IPS-18a (cell line): ENCODE data around the gene GMPPA.

Experiments
- H3K27ac ChIP-seq: one replicate; pipeline ENCODE4 v1.5.1; 2013; ENCODE audit warnings: low read length
- H3K27me3 ChIP-seq: one replicate; pipeline ENCODE4 v1.6.1; 2013; ENCODE audit warnings: mild to moderate bottlenecking, low read length; ENCODE audit not compliant: control insufficient read depth, insufficient read depth
- H3K36me3 ChIP-seq: one replicate; pipeline ENCODE4 v1.6.1; 2013; ENCODE audit warnings: low read depth, low read length; ENCODE audit not compliant: control insufficient read depth
- H3K4me1 ChIP-seq: one replicate; pipeline ENCODE4 v1.6.1; 2013; ENCODE audit warnings: low read depth, low read length; ENCODE audit not compliant: control insufficient read depth
- H3K4me3 ChIP-seq: one replicate; pipeline ENCODE4 v1.5.1; 2013; ENCODE audit warnings: low read length
- H3K9ac ChIP-seq: one replicate; pipeline ENCODE4 v1.6.1; 2013; ENCODE audit warnings: mild to moderate bottlenecking, low read length, moderate library complexity
- H3K9me3 ChIP-seq: one replicate; pipeline ENCODE4 v1.6.1; 2013; ENCODE audit warnings: low read depth, low read length; ENCODE audit not compliant: control insufficient read depth

GMPPA gene

DNA sequence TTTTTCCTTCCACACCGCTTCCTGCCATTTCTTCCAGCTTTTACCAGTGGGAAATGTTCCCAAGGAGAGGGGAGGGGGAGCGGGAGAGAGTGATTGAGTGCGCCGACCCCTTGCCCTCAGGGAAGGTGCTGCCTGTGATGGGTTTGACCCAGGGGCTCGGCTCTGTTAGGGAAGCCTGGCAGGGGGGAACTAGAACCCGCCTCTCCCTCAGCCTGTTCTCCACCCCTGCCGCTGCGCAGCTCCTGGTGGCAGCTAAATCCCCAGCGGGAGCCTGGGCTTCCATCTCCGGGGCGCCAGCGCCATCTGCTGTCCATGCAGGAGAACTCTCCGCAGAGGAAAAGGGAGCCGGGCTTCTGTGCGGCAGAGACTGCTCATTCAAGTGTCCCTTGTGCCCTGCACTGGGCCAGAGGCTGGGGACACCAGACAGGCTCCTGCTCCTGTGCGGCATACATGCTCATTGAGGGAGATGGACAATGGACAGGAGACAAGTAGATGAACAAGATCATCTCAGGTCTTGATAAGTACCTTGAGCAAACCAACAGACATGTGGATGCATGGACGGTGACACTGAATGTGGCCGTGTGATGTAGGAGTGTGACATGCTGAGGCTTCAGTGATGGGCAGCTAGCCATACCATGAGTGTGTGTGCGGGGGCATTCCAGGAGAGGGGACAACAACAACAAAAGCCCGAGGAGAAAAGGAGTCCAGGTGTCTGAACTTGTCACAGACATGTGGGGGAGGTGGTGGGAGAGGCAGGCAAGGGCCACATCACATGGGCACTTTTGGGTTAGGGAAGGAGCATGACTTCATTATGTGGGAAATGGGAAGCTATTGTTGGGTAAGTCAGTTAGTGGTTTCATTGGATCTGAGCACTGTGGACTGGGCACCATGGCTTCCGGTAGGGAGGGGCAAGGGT is 31.6 kb downstream of the GMPPA start:
- Histone ChIP-seq H3K9ac (no peak overlapping the region), H3K4me1 (peaks cover 11% of the 10 kb centered on the region), H3K27ac (no peak overlapping the region), H3K36me3 (no peaks in the 10 kb centered on the region), H3K9me3 (no peaks in the 10 kb centered on the region), H3K4me3 (peak overlapping the region; percentile 53), H3K27me3 (peaks cover 23% of the 10 kb centered on the region)

DNA sequence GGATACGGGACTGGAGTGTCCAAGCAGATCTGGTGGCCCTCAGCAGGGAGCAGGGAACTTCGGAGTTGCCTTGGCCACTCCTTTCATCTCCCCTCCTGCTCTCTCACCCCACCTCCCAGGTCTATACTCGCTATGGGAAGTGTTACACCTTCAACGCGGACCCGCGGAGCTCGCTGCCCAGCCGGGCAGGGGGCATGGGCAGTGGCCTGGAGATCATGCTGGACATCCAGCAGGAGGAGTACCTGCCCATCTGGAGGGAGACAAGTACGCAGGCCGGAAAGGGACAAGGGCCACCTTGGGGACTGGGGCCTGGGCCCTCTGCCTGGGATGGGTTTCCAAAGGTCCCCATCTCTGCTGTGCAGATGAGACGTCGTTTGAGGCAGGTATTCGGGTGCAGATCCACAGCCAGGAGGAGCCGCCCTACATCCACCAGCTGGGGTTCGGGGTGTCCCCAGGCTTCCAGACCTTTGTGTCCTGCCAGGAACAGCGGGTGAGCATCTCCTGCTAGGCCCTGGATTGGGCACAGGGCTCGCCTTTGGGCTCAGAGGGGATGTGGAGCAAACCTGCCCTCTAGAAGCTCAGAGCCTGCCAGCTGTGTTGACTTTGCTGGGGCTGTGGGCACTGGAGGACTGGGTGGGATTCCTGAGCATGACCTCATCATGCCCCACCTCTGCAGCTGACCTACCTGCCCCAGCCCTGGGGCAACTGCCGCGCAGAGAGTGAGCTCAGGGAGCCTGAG is 33.1 kb downstream of the GMPPA start:
- Histone ChIP-seq H3K4me1 (peaks cover 3% of the 10 kb centered on the region), H3K27me3 (peaks cover 17% of the 10 kb centered on the region), H3K9ac (no peak overlapping the region), H3K9me3 (no peaks in the 10 kb centered on the region), H3K4me3 (no peak overlapping the region), H3K36me3 (no peaks in the 10 kb centered on the region), H3K27ac (no peak overlapping the region)

DNA sequence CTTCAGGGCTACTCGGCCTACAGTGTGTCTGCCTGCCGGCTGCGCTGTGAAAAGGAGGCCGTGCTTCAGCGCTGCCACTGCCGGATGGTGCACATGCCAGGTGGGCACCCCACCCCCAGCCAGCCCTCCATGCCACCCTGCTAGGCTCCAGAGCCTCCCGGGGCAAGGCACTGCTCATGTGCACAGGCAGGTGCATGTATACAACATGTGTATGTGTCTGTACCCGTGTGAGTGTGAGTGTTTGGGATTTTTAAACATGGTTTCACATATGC is 33.6 kb downstream of the GMPPA start:
- Histone ChIP-seq H3K4me1 (peaks cover 3% of the 10 kb centered on the region), H3K9me3 (no peaks in the 10 kb centered on the region), H3K4me3 (no peak overlapping the region), H3K36me3 (no peaks in the 10 kb centered on the region), H3K9ac (no peak overlapping the region), H3K27ac (no peak overlapping the region), H3K27me3 (peaks cover 17% of the 10 kb centered on the region)

GRCh38 chr2:219533930-219534661 is 35.4 kb downstream of the GMPPA start:
- peaks cover 9% of the 10 kb centered on the region for H3K27me3 ChIP-seq
- no peaks in the 10 kb centered on the region for H3K9me3 ChIP-seq
- H3K9ac ChIP-seq = no peak overlapping the region
- no peak overlapping the region for H3K27ac ChIP-seq
- no peak overlapping the region for H3K4me3 ChIP-seq
- peaks cover 18% of the 10 kb centered on the region for H3K4me1 ChIP-seq
- no peaks in the 10 kb centered on the region for H3K36me3 ChIP-seq

GRCh38 chr2:219536425-219536824 is 37.7 kb downstream of the GMPPA start:
- Histone ChIP-seq H3K4me1 (peaks cover 14% of the 10 kb centered on the region), H3K9ac (no peak overlapping the region)

DNA sequence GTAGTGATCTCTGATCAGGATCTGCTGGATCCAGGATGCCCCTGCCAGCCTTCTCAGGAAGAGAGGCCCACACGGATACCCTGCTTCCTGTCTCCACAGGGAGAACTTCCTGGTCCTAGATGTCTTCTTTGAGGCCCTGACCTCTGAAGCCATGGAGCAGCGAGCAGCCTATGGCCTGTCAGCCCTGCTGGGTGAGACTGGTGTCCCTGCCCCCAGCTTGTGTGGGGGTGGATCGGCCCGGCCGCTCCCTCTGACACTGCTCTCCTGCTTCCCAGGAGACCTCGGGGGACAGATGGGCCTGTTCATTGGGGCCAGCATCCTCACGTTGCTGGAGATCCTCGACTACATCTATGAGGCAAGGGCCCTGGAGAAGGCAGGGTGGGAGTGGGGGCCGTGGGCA is 38.3 kb downstream of the GMPPA start:
- Histone ChIP-seq H3K9ac (no peak overlapping the region), H3K4me3 (no peak overlapping the region), H3K36me3 (peaks cover 11% of the 10 kb centered on the region), H3K4me1 (peaks cover 14% of the 10 kb centered on the region), H3K27ac (no peak overlapping the region), H3K9me3 (no peaks in the 10 kb centered on the region), H3K27me3 (peaks cover under 1% of the 10 kb centered on the region)

More at GRCh38 chr2:219536425-219536824, 37.7 kb downstream of the GMPPA start:
- Histone ChIP-seq H3K27ac (no peak overlapping the region), H3K9me3 (no peaks in the 10 kb centered on the region), H3K36me3 (peaks cover 11% of the 10 kb centered on the region), H3K4me3 (no peak overlapping the region), H3K27me3 (no peaks in the 10 kb centered on the region)

DNA sequence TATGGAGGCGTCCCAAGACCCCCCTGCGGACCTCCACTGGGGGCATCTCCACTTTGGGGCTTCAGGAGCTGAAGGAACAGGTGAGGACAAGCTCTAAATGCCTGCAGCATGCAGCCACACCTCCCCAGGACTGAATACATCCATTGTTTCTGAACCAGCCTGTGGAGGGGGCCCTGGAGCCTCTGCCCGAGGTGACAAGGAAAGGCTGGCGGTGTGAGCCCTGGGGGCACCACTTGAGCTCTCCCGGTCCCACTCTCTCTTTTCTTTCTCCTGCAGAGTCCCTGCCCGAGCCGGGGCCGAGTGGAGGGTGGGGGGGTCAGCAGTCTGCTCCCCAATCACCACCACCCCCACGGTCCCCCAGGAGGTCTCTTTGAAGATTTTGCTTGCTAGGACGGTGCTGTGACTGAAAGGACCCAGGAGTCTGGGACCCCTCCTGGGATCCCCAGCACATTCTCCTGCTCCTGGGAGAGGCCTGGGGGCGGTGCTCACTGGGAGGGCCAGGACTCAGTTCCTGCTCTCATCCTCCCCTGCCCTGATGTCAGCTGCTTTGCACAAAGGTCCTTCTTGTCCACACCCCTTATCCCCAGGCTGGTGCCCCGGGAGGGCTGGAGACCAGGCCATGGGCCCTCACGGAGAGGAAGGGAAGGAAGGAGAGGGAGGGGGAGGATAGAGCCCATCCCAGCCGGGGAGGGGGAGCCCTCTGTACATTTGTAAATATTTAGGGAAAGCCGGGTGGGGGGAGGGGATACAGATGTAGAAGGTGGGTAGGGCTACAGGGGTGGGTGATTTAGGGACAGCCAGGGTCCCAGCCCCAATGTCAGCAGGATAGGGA is 39.2 kb downstream of the GMPPA start:
- Histone ChIP-seq H3K4me3 (no peak overlapping the region), H3K27ac (no peak overlapping the region)

GRCh38 chr2:219538504-219538951 is 39.8 kb downstream of the GMPPA start:
- Histone ChIP-seq H3K36me3 (peaks cover 11% of the 10 kb centered on the region), H3K27ac (no peak overlapping the region), H3K9me3 (no peaks in the 10 kb centered on the region), H3K4me3 (no peak overlapping the region), H3K9ac (no peak overlapping the region), H3K4me1 (peaks cover 20% of the 10 kb centered on the region), H3K27me3 (peaks cover 10% of the 10 kb centered on the region)

More for the DNA sequence above, 39.2 kb downstream of the GMPPA start:
- Histone ChIP-seq H3K36me3 (peaks cover 11% of the 10 kb centered on the region), H3K4me1 (peaks cover 20% of the 10 kb centered on the region), H3K9me3 (no peaks in the 10 kb centered on the region), H3K27me3 (peaks cover 10% of the 10 kb centered on the region), H3K9ac (no peak overlapping the region)

DNA sequence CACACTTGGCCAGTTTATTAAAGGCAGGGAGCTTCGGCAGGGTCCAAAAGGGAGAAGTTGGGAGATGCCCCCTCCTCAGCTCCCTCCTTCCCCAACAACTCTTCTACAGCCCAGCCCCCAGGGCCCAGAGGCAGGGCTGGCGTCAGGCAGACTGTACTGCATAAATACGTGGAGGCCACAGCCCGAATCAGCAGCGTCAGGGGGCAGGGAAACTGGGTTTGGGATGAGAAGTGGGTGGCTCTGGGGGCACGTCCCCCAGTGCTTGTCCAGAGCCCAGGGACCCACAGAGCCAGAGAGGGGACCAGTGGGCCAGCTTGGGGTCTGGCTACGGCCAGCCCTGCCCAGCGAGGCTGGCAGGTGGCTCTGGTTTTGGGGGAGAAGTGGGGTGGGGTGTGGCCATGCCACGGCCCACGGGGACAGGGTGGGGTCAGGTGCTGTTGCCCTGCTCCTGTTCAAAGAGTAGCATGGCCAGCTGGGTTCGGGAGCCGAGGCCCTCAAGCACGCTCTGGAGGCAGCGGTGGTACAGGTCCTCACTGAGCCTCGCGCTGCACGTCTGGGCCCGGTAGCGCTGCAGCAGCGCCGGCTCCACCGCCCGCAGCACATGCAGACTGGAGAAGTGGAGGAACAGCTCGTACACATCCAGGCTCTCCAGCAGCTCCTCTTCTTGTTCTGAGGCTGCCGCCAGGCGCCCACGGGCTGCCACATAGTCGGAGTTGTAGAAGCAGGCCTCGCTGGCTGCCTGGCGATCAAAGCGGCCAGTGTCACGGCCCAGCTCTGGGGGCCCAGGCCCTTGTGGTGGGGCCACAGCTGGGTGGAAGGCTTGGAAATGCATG is 40.5 kb downstream of the GMPPA start:
- Histone ChIP-seq H3K27ac (no peak overlapping the region), H3K27me3 (peaks cover 11% of the 10 kb centered on the region), H3K9me3 (no peaks in the 10 kb centered on the region), H3K4me1 (peaks cover 21% of the 10 kb centered on the region), H3K4me3 (no peak overlapping the region), H3K36me3 (peaks cover 11% of the 10 kb centered on the region), H3K9ac (no peak overlapping the region)

- Histone ChIP-seq H3K4me3 (no peak overlapping the region), H3K9me3 (no peaks in the 10 kb centered on the region), H3K36me3 (peaks cover 11% of the 10 kb centered on the region), H3K9ac (no peak overlapping the region), H3K27me3 (peaks cover 20% of the 10 kb centered on the region), H3K4me1 (peaks cover 25% of the 10 kb centered on the region), H3K27ac (no peak overlapping the region)
Measured at GRCh38 chr2:219539926-219540678, 41.4 kb downstream of the GMPPA start.
